Type B pancreatic cell (in vitro differentiated cells): ENCODE results near the gene INHBB. TPM values are rescaled to one million over a fixed set of nuclear protein-coding genes. Genes with fewer than 3 reads are reported as not detected.
"Not testable (repeated sequence)": the region's sequence is repeated elsewhere in the genome, so short reads cannot be mapped to it uniquely, and the experiment has no call there.

Source experiments
- DNase-seq: peaks from one replicate; pipeline ENCODE4 v3.0.0; 2021; ENCODE audit warnings: mixed read lengths; ENCODE audit not compliant: unreplicated experiment; ENCODE audit errors: extremely low spot score
- H3K27ac Mint-ChIP-seq: 2 replicates; pipeline ENCODE4 v1.8.0; 2021; ENCODE audit warnings: mild to moderate bottlenecking, mixed read lengths
- H3K27me3 Mint-ChIP-seq: 2 replicates; pipeline ENCODE4 v1.8.0; 2021; ENCODE audit warnings: mixed read lengths
- H3K36me3 Mint-ChIP-seq: 2 replicates; pipeline ENCODE4 v1.8.0; 2021; ENCODE audit warnings: mixed read lengths
- H3K4me1 Mint-ChIP-seq: one replicate; pipeline ENCODE4 v1.8.0; 2021; ENCODE audit warnings: mixed read lengths; ENCODE audit not compliant: unreplicated experiment
- H3K4me3 Mint-ChIP-seq: 2 replicates; pipeline ENCODE4 v1.8.0; 2021; ENCODE audit warnings: mild to moderate bottlenecking, mixed read lengths
- H3K9me3 Mint-ChIP-seq: 2 replicates; pipeline ENCODE4 v1.8.0; 2021; ENCODE audit warnings: mixed read lengths
- CTCF ChIP-seq: fragments of 200-600 bp; sonication (generic); conservative IDR thresholded peaks from 2 replicates; pipeline ENCODE4 v1.5.0; 2021; ENCODE audit warnings: antibody characterized with exemption, mild to moderate bottlenecking
- total RNA-seq: library from RNA; stranded (reverse); gene quantifications from 2 replicates; pipeline ENCODE4 v1.2.1, GENCODE V29; 2021; ENCODE audit warnings: low replicate concordance

Gene INHBB
- total RNA-seq, 1 donor from 2014 or later, result 7.5 TPM

DNA sequence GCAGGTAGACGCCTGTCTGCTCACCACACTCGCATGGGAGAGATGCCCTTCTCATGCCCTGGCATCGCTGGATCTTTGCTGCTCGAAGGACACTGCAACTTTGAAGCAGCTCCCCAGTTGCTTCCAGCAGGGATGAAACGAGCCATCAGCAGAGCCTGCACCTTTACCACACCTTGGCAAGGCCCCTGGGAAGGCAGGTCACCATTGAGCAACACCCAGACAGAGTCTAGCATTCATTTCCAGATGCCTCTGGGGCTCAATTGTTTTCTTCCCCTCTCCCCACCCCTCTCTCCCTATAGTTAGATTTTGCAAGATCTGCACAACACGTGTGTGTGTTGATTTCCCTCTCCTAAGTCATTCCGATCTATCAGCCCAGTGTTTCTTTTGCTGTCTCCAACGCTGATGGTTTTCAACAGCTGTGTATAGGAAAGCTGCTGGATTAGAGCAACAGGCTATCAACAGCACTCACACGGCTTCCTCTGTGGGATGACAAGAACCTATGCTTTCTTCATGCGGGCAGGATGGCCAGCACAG, 25.6 kb upstream of the INHBB start:
- no peak for TF ChIP-seq CTCF
- H3K27ac Mint-ChIP-seq, result no peak overlapping the region
- H3K4me3 Mint-ChIP-seq, result no peak overlapping the region
- no peaks in the 10 kb centered on the region for H3K36me3 Mint-ChIP-seq
- H3K9me3 Mint-ChIP-seq, result no peaks in the 10 kb centered on the region
- no peak for DNase-seq
- peaks cover 12% of the 10 kb centered on the region for H3K27me3 Mint-ChIP-seq
- peaks cover 9% of the 10 kb centered on the region for H3K4me1 Mint-ChIP-seq

DNA sequence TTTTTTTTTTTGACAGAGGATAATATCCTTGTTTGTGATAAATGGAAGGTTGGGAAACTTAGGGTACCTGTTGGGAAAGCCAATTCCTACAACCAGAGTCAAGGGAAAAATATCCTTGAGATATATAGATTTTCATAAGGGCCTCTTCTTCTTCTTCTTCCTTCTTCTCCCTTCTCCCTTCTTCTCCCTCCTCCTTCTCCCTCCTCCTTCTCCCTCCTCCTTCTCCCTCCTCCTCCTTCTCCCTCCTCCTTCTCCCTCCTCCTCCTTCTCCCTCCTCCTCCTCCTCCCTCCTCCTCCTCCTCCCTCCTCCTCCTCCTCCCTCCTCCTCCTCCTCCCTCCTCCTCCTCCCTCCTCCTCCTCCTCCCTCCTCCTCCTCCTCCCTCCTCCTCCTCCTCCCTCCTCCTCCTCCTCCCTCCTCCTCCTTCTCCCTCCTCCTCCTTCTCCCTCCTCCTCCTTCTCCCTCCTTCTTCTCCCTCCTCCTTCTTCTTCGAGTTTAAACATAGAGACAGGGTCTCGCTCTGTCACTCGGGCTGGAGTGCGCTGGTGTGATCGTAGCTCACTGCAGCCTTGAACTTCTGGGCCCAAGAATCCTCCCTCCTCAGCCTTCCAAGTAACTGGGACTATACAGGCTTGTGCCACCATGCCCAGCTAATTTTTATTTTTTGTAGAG, 24.9 kb upstream of the INHBB start:
- H3K9me3 Mint-ChIP-seq, H3K36me3 Mint-ChIP-seq, H3K27me3 Mint-ChIP-seq, H3K27ac Mint-ChIP-seq, DNase-seq, H3K4me1 Mint-ChIP-seq, H3K4me3 Mint-ChIP-seq: not testable (repeated sequence)

GRCh38 chr2:120321721-120322284, 24.1 kb upstream of the INHBB start:
- Mint-ChIP-seq H3K4me3 (no peak overlapping the region), H3K27me3 (peaks cover 8% of the 10 kb centered on the region), H3K27ac (no peak overlapping the region), H3K9me3 (no peaks in the 10 kb centered on the region), H3K4me1 (peaks cover 9% of the 10 kb centered on the region), H3K36me3 (no peaks in the 10 kb centered on the region)
- no peak for TF ChIP-seq CTCF
- no peak for DNase-seq

DNA sequence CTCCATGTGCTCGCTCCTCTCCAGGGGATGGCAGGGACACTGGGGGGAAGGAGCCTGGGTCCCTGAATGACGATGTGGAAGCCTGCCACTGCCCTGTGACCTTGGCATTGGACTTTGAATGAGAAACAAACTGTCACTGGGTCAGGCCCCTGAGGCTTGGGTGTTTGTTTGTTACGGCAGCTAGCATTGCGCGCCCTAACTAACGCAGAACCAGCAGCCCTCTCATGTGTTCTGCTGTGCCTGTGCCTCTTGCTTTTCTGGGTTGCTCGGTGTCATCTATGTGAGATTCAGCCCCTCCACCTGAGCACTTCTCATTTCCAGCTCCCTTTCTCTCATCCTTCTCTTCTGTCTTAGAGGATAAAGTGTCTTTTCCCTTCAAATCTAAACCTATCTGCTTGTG, 23.6 kb upstream of the INHBB start:
- Mint-ChIP-seq H3K4me1 (peaks cover 9% of the 10 kb centered on the region), H3K27me3 (peaks cover 8% of the 10 kb centered on the region), H3K36me3 (no peaks in the 10 kb centered on the region), H3K27ac (no peak overlapping the region), H3K9me3 (no peaks in the 10 kb centered on the region), H3K4me3 (no peak overlapping the region)
- DNase-seq, result no peak
- no peak for TF ChIP-seq CTCF

DNA sequence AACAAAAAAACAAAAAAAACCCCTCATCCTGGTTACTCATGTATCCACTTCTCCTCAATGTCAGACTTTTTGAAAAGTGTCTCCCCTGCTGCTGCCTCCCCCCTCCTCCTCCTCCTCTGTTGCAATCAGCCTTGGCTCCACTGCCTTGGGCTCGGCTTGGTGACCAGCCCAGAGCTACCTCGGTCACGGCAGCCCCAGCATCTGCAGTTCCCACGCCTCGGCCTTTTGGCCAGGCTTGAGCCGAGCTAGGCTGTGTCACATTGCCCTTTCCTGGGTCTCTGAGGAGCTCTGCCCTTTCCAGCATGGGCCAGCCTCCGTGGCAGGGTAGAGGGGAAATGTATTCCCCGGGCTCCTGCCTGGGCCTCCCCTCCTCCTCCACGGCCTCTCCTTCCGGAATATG, 22.7 kb upstream of the INHBB start:
- Mint-ChIP-seq H3K4me1 (peaks cover 9% of the 10 kb centered on the region), H3K4me3 (no peak overlapping the region), H3K27me3 (peaks cover 13% of the 10 kb centered on the region), H3K27ac (no peak overlapping the region), H3K9me3 (no peaks in the 10 kb centered on the region), H3K36me3 (no peaks in the 10 kb centered on the region)
- DNase-seq, result no peak
- TF ChIP-seq CTCF, result no peak

GRCh38 chr2:120323807-120324399, 22.0 kb upstream of the INHBB start:
- H3K27ac Mint-ChIP-seq, result no peak overlapping the region
- TF ChIP-seq CTCF, result no peak
- no peak for DNase-seq
- H3K4me1 Mint-ChIP-seq, result peaks cover 6% of the 10 kb centered on the region
- H3K9me3 Mint-ChIP-seq, result no peaks in the 10 kb centered on the region
- peaks cover 15% of the 10 kb centered on the region for H3K27me3 Mint-ChIP-seq
- H3K4me3 Mint-ChIP-seq, result no peak overlapping the region
- no peaks in the 10 kb centered on the region for H3K36me3 Mint-ChIP-seq
